ENCODE results near the gene TMEM165.

GRCh38 chr4:55385201-55385649 lies 10.5 kb upstream of the TMEM165 start:
- no peak for TF ChIP-seq POLR2A (IDR thresholded peaks at IDR 0.05)
- TF ChIP-seq, protein P1, sequence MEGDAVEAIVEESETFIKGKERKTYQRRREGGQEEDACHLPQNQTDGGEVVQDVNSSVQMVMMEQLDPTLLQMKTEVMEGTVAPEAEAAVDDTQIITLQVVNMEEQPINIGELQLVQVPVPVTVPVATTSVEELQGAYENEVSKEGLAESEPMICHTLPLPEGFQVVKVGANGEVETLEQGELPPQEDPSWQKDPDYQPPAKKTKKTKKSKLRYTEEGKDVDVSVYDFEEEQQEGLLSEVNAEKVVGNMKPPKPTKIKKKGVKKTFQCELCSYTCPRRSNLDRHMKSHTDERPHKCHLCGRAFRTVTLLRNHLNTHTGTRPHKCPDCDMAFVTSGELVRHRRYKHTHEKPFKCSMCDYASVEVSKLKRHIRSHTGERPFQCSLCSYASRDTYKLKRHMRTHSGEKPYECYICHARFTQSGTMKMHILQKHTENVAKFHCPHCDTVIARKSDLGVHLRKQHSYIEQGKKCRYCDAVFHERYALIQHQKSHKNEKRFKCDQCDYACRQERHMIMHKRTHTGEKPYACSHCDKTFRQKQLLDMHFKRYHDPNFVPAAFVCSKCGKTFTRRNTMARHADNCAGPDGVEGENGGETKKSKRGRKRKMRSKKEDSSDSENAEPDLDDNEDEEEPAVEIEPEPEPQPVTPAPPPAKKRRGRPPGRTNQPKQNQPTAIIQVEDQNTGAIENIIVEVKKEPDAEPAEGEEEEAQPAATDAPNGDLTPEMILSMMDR (IDR thresholded peaks at IDR 0.05), result no peak

Data from body of pancreas (tissue), 4 donors.